ENCODE results near the gene GSN.

The GSN gene

GRCh38 chr9:121274851-121275250 is 6.9 kb downstream of the GSN start:
- TF ChIP-seq CTCF (IDR thresholded peaks at IDR 0.05; ENCODE audit: low read depth, low read length) = no peak
- DNase-seq (ENCODE audit: extremely low read depth, low read depth) = no peak

GRCh38 chr9:121275781-121276658 is 8.1 kb downstream of the GSN start:
- no peak for TF ChIP-seq CTCF (IDR thresholded peaks at IDR 0.05; ENCODE audit: low read depth, low read length)
- no peak for DNase-seq (ENCODE audit: extremely low read depth, low read depth)

- DNase-seq (ENCODE audit: extremely low read depth, low read depth) = no peak
- no peak for TF ChIP-seq CTCF (IDR thresholded peaks at IDR 0.05; ENCODE audit: low read depth, low read length)
Measured at GRCh38 chr9:121277026-121277425, 9.1 kb downstream of the GSN start.

- no peak for TF ChIP-seq CTCF (IDR thresholded peaks at IDR 0.05; ENCODE audit: low read depth, low read length)
- DNase-seq (ENCODE audit: extremely low read depth, low read depth) = no peak
Measured at GRCh38 chr9:121277518-121278295, 9.7 kb downstream of the GSN start.

- peak; percentile 98 for DNase-seq (ENCODE audit: extremely low read depth, low read depth)
- TF ChIP-seq CTCF (IDR thresholded peaks at IDR 0.05; ENCODE audit: low read depth, low read length) = peak; percentile 80
Measured at GRCh38 chr9:121278477-121279261, 10.7 kb downstream of the GSN start.

- DNase-seq (ENCODE audit: extremely low read depth, low read depth) = no peak
- TF ChIP-seq CTCF (IDR thresholded peaks at IDR 0.05; ENCODE audit: low read depth, low read length) = no peak
Measured at GRCh38 chr9:121279776-121280388, 11.9 kb downstream of the GSN start.

All from AG09319 (cell line).